ENCODE data around the gene MIEF1.
A peak's percentile ranks its signal among the peaks of the same experiment; 100 is the strongest.

Gene MIEF1

DNA sequence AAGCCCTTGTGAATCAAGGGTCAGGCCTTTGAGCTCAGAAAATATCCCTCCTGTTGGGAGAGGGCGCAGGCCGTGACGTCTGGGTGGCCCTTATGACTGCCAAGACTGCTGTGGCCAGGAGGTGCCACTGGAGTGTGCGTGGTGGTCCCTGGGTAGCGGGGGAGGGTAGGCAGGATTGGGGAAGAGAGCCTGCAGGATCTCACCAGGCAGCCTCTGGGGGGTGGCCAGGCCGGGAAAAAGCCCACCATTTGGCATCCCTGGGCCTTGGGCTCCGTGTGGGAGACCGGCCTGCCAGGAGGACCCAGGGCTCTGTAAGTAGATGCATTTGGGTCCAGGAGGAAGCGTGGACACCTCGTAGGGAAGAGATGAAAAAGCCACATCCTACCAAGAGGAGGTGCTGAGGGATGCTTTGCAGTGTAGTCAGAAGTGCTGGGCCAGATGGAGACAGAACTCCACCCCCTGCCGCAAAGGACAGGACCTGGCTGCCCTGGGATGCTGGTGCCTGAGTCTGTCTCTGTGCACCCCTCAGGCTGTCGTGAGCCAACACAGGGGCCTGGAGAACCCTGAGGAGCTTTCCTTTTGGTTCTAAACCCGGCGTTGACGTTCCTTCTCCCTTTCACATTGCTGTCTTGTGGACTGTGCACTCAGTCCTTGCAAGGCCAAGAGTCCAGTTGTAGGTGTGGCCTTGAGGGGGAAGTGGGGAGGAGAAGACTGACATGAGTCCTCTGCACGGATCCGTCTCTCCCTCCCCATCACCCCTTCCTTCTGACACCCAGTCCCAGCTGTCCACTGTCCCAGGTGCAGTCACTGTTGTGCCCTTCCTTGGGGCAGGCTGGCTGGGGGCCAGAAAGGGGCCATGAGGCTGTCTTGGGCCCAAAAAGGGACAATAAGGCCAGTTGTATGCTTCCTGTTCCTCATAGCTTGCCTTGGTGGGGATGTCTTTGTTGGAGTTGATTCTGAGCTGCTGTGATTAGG lies 12.7 kb upstream of the MIEF1 start:
- Histone ChIP-seq H4K8ac (ENCODE audit: low read length) (peak overlapping the region; percentile 19), H2BK5ac (ENCODE audit: low read depth, low read length, poor library complexity, severe bottlenecking) (no peak overlapping the region)

DNA sequence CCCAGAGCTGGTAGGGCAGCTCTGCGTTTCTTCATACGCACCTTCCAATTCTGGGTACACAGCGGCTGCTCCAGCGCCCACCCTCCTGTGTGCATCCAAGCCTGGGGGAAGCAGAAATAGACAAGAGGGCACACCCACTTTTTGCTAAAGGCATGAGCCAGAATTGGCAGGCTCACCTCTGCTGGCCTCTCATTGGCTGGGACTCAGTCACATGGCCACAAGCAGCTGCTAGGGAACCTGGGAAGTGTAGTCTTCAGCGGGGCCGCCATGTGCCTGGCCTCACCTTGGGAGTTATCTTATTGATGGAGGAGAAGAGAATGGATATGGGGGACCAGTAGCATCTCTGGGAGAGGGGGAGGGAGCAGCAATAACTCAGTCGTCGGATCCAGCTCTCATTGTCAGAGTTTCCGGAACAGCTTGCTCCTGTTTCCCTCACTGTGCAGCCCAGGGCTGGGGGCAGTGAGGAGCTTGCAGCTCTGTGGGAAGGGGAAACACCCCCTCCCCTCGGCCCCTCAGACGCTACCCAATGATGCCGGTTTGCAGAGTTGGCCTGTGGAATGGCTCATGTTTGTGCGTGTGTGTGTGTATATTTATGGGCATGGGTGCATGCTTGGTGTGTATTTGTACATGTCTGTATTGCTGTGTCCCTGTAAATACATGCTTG lies 11.8 kb upstream of the MIEF1 start:
- WGBS: 64% methylated on average over 13 of the region's 13 CpGs
- Histone ChIP-seq H3K79me1 (replicated peaks; ENCODE audit: low read length, poor library complexity, severe bottlenecking) (no peaks in the 10 kb centered on the region), H3K27me3 (ENCODE audit: control insufficient read depth in 1 of 2, insufficient read depth in 1 of 2, low read length in 2 of 2) (no peaks in the 10 kb centered on the region), H3K4me1 (ENCODE audit: control insufficient read depth, insufficient read depth, low read depth, low read length) (no peaks in the 10 kb centered on the region), H3K27ac (ENCODE audit: low read length, poor library complexity, severe bottlenecking) (no peak overlapping the region), H2AFZ (ENCODE audit: low read depth, low read length) (no peak overlapping the region), H3K9ac (ENCODE audit: low read length) (no peak overlapping the region), H2BK5ac (ENCODE audit: low read depth, low read length, poor library complexity, severe bottlenecking) (no peak overlapping the region), H3K4me3 (ENCODE audit: insufficient read depth in 1 of 2, low read depth in 1 of 2, low read length in 2 of 2) (no peak overlapping the region), H4K91ac (ENCODE audit: low read length) (no peak overlapping the region), H3K4me2 (ENCODE audit: low read length, poor library complexity, severe bottlenecking) (no peak overlapping the region), H3K36me3 (ENCODE audit: control insufficient read depth in 1 of 2, insufficient read depth in 2 of 2, low read depth in 1 of 2, low read length in 2 of 2) (peaks cover 0 to 9% of the 10 kb centered on the region in 2 experiments), H3K23ac (ENCODE audit: low read length in 2 of 2) (no peak overlapping the region), H2BK15ac (ENCODE audit: low read depth, poor library complexity, severe bottlenecking) (no peak overlapping the region), H3K18ac (ENCODE audit: low read depth in 1 of 2, low read length in 2 of 2) (no peak overlapping the region), H3K4ac (ENCODE audit: low read depth in 1 of 2, low read length in 2 of 2) (no peak overlapping the region), H2BK120ac (ENCODE audit: low read depth, low read length) (no peak overlapping the region), H2BK12ac (ENCODE audit: low read length in 2 of 2) (no peak overlapping the region), H4K8ac (ENCODE audit: low read length) (peak overlapping the region; percentile 27), H2AK5ac (ENCODE audit: low read length, severe bottlenecking) (no peak overlapping the region), H3K14ac (ENCODE audit: low read length in 2 of 2) (no peak overlapping the region), H3K9me3 (ENCODE audit: control insufficient read depth, low read length) (no peaks in the 10 kb centered on the region)
- peak; percentile 46 for DNase-seq

More for the DNA sequence above, 12.7 kb upstream of the MIEF1 start:
- no peak overlapping the region for H2AK5ac ChIP-seq (ENCODE audit: low read length, severe bottlenecking)
- H3K4me3 ChIP-seq (ENCODE audit: insufficient read depth in 1 of 2, low read depth in 1 of 2, low read length in 2 of 2): no peak overlapping the region
- H3K4me1 ChIP-seq (ENCODE audit: control insufficient read depth, insufficient read depth, low read depth, low read length): no peaks in the 10 kb centered on the region
- no peak overlapping the region for H2BK12ac ChIP-seq (ENCODE audit: low read length in 2 of 2)
- H3K27me3 ChIP-seq (ENCODE audit: control insufficient read depth in 1 of 2, insufficient read depth in 1 of 2, low read length in 2 of 2): no peaks in the 10 kb centered on the region
- no peak overlapping the region for H4K91ac ChIP-seq (ENCODE audit: low read length)
- H3K9me3 ChIP-seq (ENCODE audit: control insufficient read depth, low read length): no peaks in the 10 kb centered on the region
- no peak overlapping the region for H3K4me2 ChIP-seq (ENCODE audit: low read length, poor library complexity, severe bottlenecking)
- H2BK120ac ChIP-seq (ENCODE audit: low read depth, low read length): no peak overlapping the region
- H3K18ac ChIP-seq (ENCODE audit: low read depth in 1 of 2, low read length in 2 of 2): no peak overlapping the region
- H3K27ac ChIP-seq (ENCODE audit: low read length, poor library complexity, severe bottlenecking): no peak overlapping the region
- no peak overlapping the region for H2AFZ ChIP-seq (ENCODE audit: low read depth, low read length)
- DNase-seq: no peak
- H3K79me1 ChIP-seq (replicated peaks; ENCODE audit: low read length, poor library complexity, severe bottlenecking): no peaks in the 10 kb centered on the region
- H3K9ac ChIP-seq (ENCODE audit: low read length): no peak overlapping the region
- H3K14ac ChIP-seq (ENCODE audit: low read length in 2 of 2): no peak overlapping the region
- H3K36me3 ChIP-seq (ENCODE audit: control insufficient read depth in 1 of 2, insufficient read depth in 2 of 2, low read depth in 1 of 2, low read length in 2 of 2): peaks cover 0 to 9% of the 10 kb centered on the region in 2 experiments
- WGBS: 91% methylated on average over 14 of the region's 17 CpGs
- H2BK15ac ChIP-seq (ENCODE audit: low read depth, poor library complexity, severe bottlenecking): no peak overlapping the region
- no peak overlapping the region for H3K4ac ChIP-seq (ENCODE audit: low read depth in 1 of 2, low read length in 2 of 2)
- H3K23ac ChIP-seq (ENCODE audit: low read length in 2 of 2): no peak overlapping the region

DNA sequence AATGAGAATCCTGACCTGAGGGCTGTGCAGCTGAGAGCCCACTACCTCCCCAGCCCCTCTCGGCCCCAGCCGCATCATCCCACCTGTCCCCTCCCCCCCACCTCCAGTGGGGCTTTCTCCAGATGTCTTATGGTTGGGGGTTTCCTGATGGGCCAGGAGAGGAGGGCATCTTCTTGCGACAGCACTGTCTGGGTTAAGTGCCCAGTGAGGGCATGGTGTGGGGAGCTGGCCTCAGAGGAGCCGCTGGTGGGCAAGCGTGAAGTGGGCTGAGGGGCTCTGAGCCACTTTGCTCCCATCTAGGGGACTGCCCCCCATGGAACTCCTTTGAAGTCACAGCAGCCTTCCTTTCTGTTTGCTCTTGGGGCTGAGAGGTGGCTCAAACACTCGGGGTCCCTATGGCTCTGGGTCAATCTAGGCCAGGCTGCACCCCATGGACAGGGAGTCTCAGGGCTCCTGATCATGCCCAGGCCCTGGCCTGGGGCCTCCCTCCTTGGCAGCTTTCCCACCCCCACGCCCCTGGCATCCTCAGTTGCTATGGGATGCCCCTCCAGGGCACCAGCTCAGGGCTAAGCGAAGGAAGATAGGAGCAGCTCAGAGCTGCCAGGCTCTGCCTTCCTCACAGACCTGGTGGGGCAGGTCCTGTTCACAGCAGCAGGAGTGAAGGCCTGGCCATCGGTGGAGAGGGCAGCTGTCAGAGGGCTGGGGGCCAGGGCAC lies 11.0 kb upstream of the MIEF1 start:
- H3K9me3 ChIP-seq (ENCODE audit: control insufficient read depth, low read length): no peaks in the 10 kb centered on the region
- no peak overlapping the region for H3K4ac ChIP-seq (ENCODE audit: low read depth in 1 of 2, low read length in 2 of 2)
- H3K4me1 ChIP-seq (ENCODE audit: control insufficient read depth, insufficient read depth, low read depth, low read length): no peaks in the 10 kb centered on the region
- H2BK15ac ChIP-seq (ENCODE audit: low read depth, poor library complexity, severe bottlenecking): no peak overlapping the region
- H2AK5ac ChIP-seq (ENCODE audit: low read length, severe bottlenecking): no peak overlapping the region
- WGBS: 71% methylated on average over 7 of the region's 9 CpGs
- no peak overlapping the region for H3K14ac ChIP-seq (ENCODE audit: low read length in 2 of 2)
- H3K18ac ChIP-seq (ENCODE audit: low read depth in 1 of 2, low read length in 2 of 2): no peak overlapping the region
- no peak overlapping the region for H4K8ac ChIP-seq (ENCODE audit: low read length)
- no peaks in the 10 kb centered on the region for H3K27me3 ChIP-seq (ENCODE audit: control insufficient read depth in 1 of 2, insufficient read depth in 1 of 2, low read length in 2 of 2)
- H3K36me3 ChIP-seq (ENCODE audit: control insufficient read depth in 1 of 2, insufficient read depth in 2 of 2, low read depth in 1 of 2, low read length in 2 of 2): peaks cover 0 to 9% of the 10 kb centered on the region in 2 experiments
- H3K4me3 ChIP-seq (ENCODE audit: insufficient read depth in 1 of 2, low read depth in 1 of 2, low read length in 2 of 2): no peak overlapping the region
- no peak overlapping the region for H3K9ac ChIP-seq (ENCODE audit: low read length)
- no peak overlapping the region for H2AFZ ChIP-seq (ENCODE audit: low read depth, low read length)
- H3K79me1 ChIP-seq (replicated peaks; ENCODE audit: low read length, poor library complexity, severe bottlenecking): no peaks in the 10 kb centered on the region
- no peak overlapping the region for H2BK120ac ChIP-seq (ENCODE audit: low read depth, low read length)
- no peak overlapping the region for H3K23ac ChIP-seq (ENCODE audit: low read length in 2 of 2)
- no peak overlapping the region for H3K4me2 ChIP-seq (ENCODE audit: low read length, poor library complexity, severe bottlenecking)
- H4K91ac ChIP-seq (ENCODE audit: low read length): no peak overlapping the region
- H3K27ac ChIP-seq (ENCODE audit: low read length, poor library complexity, severe bottlenecking): no peak overlapping the region
- no peak for DNase-seq
- H2BK5ac ChIP-seq (ENCODE audit: low read depth, low read length, poor library complexity, severe bottlenecking): no peak overlapping the region
- H2BK12ac ChIP-seq (ENCODE audit: low read length in 2 of 2): no peak overlapping the region

DNA sequence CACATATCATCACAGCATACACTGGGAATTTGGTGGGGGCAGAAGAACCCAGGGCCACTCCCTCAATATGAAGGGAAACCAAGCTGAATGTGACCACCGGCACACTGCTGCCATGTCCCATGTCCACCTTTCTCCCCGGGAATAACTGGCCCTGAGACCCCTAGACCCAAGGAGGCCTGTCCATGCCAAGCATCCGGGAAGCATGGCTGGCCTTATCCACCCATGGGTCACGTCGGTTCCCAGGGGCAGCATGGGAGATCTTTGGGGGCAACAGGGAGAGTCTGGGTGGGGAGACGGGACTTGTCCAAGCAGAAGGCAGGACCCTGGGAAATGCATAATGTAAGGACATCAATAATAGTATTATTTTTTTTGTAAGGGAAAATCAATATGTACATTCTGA lies 10.4 kb upstream of the MIEF1 start:
- Histone ChIP-seq H2BK12ac (ENCODE audit: low read length in 2 of 2) (no peak overlapping the region), H3K9me3 (ENCODE audit: control insufficient read depth, low read length) (no peaks in the 10 kb centered on the region), H3K4ac (ENCODE audit: low read depth in 1 of 2, low read length in 2 of 2) (no peak overlapping the region), H3K27me3 (ENCODE audit: control insufficient read depth in 1 of 2, insufficient read depth in 1 of 2, low read length in 2 of 2) (no peaks in the 10 kb centered on the region), H2BK120ac (ENCODE audit: low read depth, low read length) (no peak overlapping the region), H2BK15ac (ENCODE audit: low read depth, poor library complexity, severe bottlenecking) (no peak overlapping the region), H3K79me1 (replicated peaks; ENCODE audit: low read length, poor library complexity, severe bottlenecking) (no peaks in the 10 kb centered on the region), H2BK5ac (ENCODE audit: low read depth, low read length, poor library complexity, severe bottlenecking) (no peak overlapping the region), H3K18ac (ENCODE audit: low read depth in 1 of 2, low read length in 2 of 2) (no peak overlapping the region), H4K8ac (ENCODE audit: low read length) (no peak overlapping the region), H3K4me2 (ENCODE audit: low read length, poor library complexity, severe bottlenecking) (no peak overlapping the region), H3K4me1 (ENCODE audit: control insufficient read depth, insufficient read depth, low read depth, low read length) (peaks cover 2% of the 10 kb centered on the region), H3K23ac (ENCODE audit: low read length in 2 of 2) (no peak overlapping the region), H3K4me3 (ENCODE audit: insufficient read depth in 1 of 2, low read depth in 1 of 2, low read length in 2 of 2) (no peak overlapping the region), H3K27ac (ENCODE audit: low read length, poor library complexity, severe bottlenecking) (no peak overlapping the region), H2AFZ (ENCODE audit: low read depth, low read length) (no peak overlapping the region), H3K9ac (ENCODE audit: low read length) (no peak overlapping the region), H3K36me3 (ENCODE audit: control insufficient read depth in 1 of 2, insufficient read depth in 2 of 2, low read depth in 1 of 2, low read length in 2 of 2) (peaks cover 0 to 9% of the 10 kb centered on the region in 2 experiments), H3K14ac (ENCODE audit: low read length in 2 of 2) (no peak overlapping the region), H4K91ac (ENCODE audit: low read length) (no peak overlapping the region), H2AK5ac (ENCODE audit: low read length, severe bottlenecking) (no peak overlapping the region)
- 76% methylated on average over 5 of the region's 6 CpGs for WGBS
- DNase-seq: no peak

Measured in mesenchymal stem cell (in vitro differentiated cells and primary cell).